ENCODE measurements around the gene REXO5.

REXO5 gene

GRCh38 chr16:20768121-20768520, 38.2 kb upstream of the REXO5 start:
- Histone ChIP-seq H3K4me1 (no peaks in the 10 kb centered on the region), H3K9me3 (ENCODE audit: control insufficient read depth, low read length) (no peaks in the 10 kb centered on the region), H3K9ac (no peak overlapping the region), H3K27me3 (ENCODE audit: control insufficient read depth, insufficient read depth, low read length) (no peaks in the 10 kb centered on the region), H3K79me2 (no peaks in the 10 kb centered on the region), H3K36me3 (ENCODE audit: control insufficient read depth, insufficient read depth, low read length) (no peaks in the 10 kb centered on the region), H3K4me3 (ENCODE audit: low read depth, low read length) (no peak overlapping the region), H2AFZ (no peak overlapping the region), H3K27ac (no peak overlapping the region), H3K4me2 (ENCODE audit: low read length) (no peak overlapping the region)
- no peak for TF ChIP-seq CTCF (IDR thresholded peaks at IDR 0.05)

GRCh38 chr16:20768818-20769217, 37.5 kb upstream of the REXO5 start:
- H3K4me3 ChIP-seq (ENCODE audit: low read depth, low read length): no peak overlapping the region
- H3K4me1 ChIP-seq: no peaks in the 10 kb centered on the region
- no peak overlapping the region for H3K4me2 ChIP-seq (ENCODE audit: low read length)
- H3K36me3 ChIP-seq (ENCODE audit: control insufficient read depth, insufficient read depth, low read length): no peaks in the 10 kb centered on the region
- no peak for TF ChIP-seq CTCF (IDR thresholded peaks at IDR 0.05)
- H3K9ac ChIP-seq: no peak overlapping the region
- H2AFZ ChIP-seq: no peak overlapping the region
- H3K79me2 ChIP-seq: no peaks in the 10 kb centered on the region
- no peaks in the 10 kb centered on the region for H3K9me3 ChIP-seq (ENCODE audit: control insufficient read depth, low read length)
- H3K27me3 ChIP-seq (ENCODE audit: control insufficient read depth, insufficient read depth, low read length): no peaks in the 10 kb centered on the region
- H3K27ac ChIP-seq: no peak overlapping the region

GRCh38 chr16:20773679-20774078, 32.6 kb upstream of the REXO5 start:
- Histone ChIP-seq H3K9me3 (ENCODE audit: control insufficient read depth, low read length) (no peaks in the 10 kb centered on the region), H3K4me2 (ENCODE audit: low read length) (no peak overlapping the region), H3K27me3 (ENCODE audit: control insufficient read depth, insufficient read depth, low read length) (no peaks in the 10 kb centered on the region), H3K4me3 (ENCODE audit: low read depth, low read length) (no peak overlapping the region), H3K4me1 (no peaks in the 10 kb centered on the region), H3K79me2 (no peaks in the 10 kb centered on the region), H3K36me3 (ENCODE audit: control insufficient read depth, insufficient read depth, low read length) (no peaks in the 10 kb centered on the region), H3K27ac (no peak overlapping the region), H3K9ac (no peak overlapping the region), H2AFZ (no peak overlapping the region)
- TF ChIP-seq CTCF (IDR thresholded peaks at IDR 0.05): no peak

- Histone ChIP-seq H3K4me3 (ENCODE audit: low read depth, low read length) (no peak overlapping the region), H3K4me1 (no peaks in the 10 kb centered on the region), H3K9ac (no peak overlapping the region), H3K4me2 (ENCODE audit: low read length) (no peak overlapping the region), H3K79me2 (no peaks in the 10 kb centered on the region), H2AFZ (peak overlapping the region; percentile 31), H3K27me3 (ENCODE audit: control insufficient read depth, insufficient read depth, low read length) (no peaks in the 10 kb centered on the region), H3K27ac (no peak overlapping the region), H3K36me3 (ENCODE audit: control insufficient read depth, insufficient read depth, low read length) (no peaks in the 10 kb centered on the region), H3K9me3 (ENCODE audit: control insufficient read depth, low read length) (no peaks in the 10 kb centered on the region)
- TF ChIP-seq CTCF (IDR thresholded peaks at IDR 0.05): peak; percentile 74
Measured at GRCh38 chr16:20774703-20775362, 31.5 kb upstream of the REXO5 start.

- Histone ChIP-seq H3K36me3 (ENCODE audit: control insufficient read depth, insufficient read depth, low read length) (no peaks in the 10 kb centered on the region), H3K9ac (no peak overlapping the region), H3K27ac (no peak overlapping the region), H3K9me3 (ENCODE audit: control insufficient read depth, low read length) (no peaks in the 10 kb centered on the region), H3K4me2 (ENCODE audit: low read length) (no peak overlapping the region), H3K27me3 (ENCODE audit: control insufficient read depth, insufficient read depth, low read length) (no peaks in the 10 kb centered on the region), H2AFZ (no peak overlapping the region), H3K4me1 (no peaks in the 10 kb centered on the region), H3K79me2 (no peaks in the 10 kb centered on the region), H3K4me3 (ENCODE audit: low read depth, low read length) (no peak overlapping the region)
- TF ChIP-seq CTCF (IDR thresholded peaks at IDR 0.05): no peak
Measured at GRCh38 chr16:20781697-20782096, 24.6 kb upstream of the REXO5 start.
